Measurements from ENCODE around the gene HSD17B1.

DNA sequence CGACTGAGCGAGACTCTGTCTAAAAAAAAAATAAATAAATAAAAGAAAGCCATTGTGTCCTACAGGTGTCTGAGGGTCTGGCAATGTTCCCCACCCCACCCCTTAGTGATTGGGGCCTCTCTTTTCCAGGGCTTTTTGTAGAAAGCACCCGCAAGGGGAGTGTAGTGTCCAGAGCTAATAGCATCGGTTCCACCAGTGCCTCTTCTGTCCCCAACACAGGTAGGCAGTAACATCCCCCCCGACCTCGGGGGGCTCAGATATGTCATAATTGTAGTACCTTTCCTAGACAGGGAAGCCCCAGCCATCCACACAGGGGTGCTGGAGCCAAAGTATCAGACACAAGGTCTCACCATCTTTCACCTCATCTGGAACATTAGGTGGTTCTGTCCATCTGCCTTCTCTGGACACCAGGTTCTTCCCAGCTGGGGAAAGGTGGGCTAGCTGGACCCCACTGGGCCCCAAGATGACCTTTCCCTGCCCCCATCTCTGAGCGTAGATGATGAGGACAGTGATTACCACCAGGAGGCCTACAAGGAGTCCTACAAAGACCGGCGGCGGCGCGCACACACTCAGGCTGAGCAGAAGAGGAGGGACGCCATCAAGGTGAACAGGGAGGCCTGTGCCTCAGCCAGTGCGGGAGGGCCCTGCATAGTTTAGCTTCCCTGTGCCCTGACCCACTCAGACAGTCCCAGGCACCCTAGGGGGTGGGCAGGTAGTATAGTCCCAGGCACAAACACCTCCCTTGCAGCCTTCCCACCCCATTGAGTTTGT lies 15.8 kb downstream of the HSD17B1 start:
- no peak for TF ChIP-seq CTCF (IDR thresholded peaks at IDR 0.05)
- TF ChIP-seq EP300 (IDR thresholded peaks at IDR 0.05; ENCODE audit: low read depth), result no peak
- no peak for TF ChIP-seq POLR2A (IDR thresholded peaks at IDR 0.05)
- TF ChIP-seq POLR2AphosphoS5 (IDR thresholded peaks at IDR 0.05), result no peak
